ENCODE measurements around the gene ORM2.

ORM2 gene

GRCh38 chr9:114296338-114296737, 33.3 kb upstream of the ORM2 start:
- DNase-seq, result no peak

DNA sequence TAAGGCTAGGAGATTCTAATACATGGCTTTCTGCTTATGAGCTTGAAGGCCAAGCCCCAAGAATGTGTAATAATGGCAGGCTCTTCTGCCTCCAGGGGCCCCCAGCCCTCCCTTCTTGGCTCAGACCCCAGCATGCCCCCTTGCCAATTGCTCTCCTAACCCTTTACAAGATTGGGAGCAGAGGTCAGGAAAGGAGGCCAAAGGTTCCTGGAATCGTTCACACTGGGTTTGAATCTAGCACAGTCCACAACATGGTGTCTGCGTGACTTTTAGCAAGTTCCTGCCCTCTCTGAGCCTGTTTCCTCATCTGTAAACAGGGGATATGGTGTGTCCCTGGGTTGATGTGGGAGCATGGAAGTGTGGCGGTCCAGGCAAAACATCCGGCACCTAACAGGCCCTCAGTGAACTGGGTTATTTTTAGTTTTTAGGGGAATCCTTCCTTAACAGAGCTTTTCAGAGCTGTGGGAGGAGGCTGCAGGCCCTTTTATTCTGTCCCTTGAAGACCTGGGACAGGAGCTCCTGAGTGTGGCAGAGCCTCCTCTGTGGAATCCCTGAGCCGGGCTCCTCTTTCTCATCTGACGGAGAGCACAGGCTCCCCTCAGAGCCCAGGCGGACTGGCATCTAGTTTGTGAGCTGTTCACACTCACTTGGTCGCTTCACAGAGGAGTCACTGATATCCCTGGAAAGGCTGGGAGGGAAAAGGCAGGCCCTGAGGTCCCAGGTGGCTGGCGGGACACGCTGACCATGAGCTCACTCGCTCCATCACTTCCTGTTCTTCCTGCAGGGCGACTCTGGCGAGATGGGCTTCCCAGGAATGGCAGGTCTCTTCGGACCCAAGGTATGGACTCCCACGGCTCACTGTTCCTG, 30.1 kb upstream of the ORM2 start:
- no peak for DNase-seq

DNA sequence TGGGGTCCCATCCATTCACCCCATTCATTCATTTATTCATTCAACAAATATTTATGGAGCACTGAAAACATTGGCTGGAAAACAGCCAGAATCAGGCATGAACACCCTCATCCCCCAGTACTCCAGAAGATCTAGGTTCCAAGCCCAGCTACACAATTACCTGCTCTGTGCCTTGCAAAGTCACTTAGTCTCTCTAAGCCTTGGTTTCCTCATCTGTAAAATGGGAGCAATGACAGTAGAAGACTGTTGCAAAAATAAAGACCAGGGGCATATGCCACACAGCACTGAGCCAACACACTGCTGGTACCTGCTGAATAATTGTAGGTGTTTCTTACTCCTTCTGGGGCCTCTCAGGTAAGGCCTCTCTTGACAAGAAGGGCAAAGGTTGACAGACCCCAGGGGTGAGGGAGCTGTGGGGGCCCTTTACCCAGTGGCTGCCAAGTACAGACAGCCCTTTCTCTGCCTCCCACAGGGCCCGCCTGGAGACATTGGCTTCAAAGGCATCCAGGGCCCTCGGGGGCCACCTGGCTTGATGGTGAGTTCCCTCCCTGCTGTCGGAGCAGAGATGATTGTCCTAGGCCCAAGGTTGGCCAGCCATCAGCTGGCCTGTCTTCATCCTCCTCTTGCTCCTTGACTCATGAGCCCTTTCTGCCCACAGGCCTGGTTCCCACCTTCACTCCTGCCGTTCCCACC, 29.4 kb upstream of the ORM2 start:
- no peak for DNase-seq

DNA sequence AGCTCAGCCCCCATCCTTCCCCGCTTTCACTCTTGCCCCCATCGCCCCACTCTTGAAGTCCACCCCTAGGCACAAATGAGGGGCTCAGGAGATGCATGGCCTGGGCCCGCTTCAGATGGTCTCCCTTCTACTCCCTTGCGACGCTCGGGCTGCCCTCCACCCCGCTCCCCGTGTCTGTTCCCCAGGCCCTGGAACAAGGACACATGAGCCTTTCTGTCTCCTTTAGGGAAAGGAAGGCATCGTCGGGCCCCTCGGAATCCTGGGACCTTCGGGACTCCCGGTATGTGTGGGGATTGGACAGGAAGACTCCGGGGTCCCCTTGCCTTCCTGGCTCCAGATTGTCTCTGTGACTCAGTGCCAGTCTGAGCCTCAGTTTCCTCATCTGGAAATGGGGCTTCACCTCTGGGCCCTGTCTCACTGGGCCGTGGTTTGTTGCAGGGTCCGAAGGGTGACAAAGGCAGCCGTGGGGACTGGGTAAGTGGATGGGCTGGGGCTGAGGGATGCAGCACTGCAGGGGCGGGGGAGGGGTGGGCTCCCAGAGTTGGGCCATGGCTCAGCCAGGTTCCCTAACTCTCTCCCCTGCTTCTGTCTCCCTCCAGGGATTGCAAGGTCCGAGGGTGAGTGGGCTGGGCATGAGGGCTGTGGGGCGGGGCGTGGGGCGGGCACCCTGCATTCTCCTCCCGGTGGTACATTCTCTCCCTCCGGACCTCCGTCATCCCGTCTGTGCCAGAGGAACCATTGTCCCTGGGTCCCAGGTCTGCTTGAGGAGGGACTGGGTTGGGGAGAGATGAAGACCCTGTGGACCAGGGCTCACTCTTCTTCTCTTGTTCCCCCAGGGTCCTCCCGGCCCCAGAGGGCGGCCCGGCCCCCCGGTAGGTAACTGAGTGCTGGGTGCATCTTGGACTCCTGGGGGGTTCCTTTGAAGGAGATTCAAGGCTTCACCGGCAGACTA, 28.5 kb upstream of the ORM2 start:
- no peak for DNase-seq

DNA sequence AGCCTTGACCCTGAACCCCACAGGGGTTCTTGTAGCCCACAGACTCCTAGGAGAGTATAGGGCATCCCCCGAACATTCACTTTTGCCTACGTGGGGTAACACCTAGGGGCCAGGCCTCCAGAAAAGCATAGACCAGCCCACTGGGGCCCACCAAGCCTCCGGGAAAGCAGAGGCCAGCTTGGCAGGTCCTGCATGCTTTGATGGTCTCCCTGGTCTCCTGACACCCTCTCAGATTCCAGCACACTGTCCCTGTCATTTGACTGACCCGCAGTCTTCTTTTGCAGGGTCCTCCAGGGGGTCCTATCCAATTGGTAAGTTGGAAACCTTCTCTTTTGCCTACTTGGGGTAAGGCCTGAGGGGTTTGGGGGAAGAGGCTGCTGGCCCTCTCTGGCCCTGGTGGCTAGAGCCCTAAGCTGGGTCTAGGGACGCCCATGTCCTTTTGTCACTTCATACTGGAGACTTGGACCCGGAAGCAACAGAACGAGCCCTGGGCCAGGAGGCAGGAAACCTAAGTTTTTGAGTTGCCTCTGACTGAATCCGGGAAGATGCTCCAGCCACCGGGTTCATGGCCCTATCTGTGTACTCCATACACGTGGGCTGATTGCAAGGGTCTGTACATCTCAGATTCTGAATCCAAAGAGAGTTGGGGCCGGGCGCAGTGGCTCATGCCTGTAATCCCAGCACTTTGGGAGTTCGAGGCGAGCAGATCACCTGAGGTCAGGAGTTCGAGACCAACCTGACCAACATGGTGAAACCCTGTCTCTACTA, 27.7 kb upstream of the ORM2 start:
- DNase-seq, result no peak

- no peak for DNase-seq
These were observed 26.9 kb upstream of the ORM2 start for GRCh38 chr9:114302727-114303126.

- DNase-seq, result no peak
These were observed 26.1 kb upstream of the ORM2 start for GRCh38 chr9:114303571-114303970.

DNA sequence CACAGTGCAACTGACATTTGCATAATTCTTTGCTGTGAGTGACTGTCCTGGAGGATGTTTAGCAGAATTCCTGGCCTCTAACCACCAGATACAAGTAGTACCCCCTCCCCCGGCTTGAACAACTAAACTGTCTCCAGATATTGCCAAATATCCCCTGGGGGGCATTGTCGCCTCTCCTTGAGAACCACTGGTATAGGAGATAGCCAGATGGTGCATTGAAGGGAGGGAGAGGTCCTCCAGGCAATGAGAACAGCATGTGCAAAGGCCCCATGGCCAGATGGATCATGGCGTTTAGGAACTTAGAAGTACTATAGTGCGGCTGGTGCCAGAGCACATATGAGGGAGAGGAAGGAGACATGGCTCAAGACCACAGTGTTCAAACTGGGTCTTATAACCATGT, 25.7 kb upstream of the ORM2 start:
- DNase-seq, result no peak

DNA sequence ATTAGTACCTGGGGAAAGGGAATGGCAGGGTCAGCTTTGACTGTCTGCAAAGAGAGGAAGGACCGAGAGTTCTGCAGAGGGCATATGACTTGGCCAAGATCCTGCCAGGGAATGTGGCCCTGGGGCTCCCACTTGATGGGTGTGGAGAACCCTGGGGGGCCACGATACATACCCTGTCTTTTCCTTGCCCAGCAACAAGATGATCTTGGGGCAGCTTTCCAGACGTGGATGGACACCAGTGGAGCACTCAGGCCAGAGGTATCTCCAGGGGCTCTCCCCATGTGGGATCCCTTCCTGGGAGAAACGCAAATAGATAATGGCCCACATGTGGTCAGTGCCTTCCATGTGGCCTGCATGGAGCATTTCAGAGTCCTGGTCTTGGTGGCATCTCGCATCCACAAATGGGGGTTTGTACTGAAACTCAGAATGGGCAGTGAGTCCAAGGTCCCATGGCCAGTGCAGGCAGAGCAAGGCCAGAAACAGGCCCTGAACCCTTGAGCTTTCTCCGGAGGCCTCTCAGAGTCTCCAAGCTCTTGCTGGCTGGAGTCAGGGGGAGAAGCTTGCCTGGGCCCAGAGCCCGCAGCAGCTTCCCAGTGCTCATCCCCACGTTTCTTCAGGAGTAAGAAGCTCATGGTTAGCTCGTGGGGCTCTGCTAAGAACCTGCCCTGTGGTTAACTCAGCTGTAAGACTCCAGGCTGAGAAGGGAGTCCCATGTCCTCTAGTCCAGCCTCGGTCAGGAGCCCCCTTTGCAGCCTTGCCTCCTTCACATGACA, 25.1 kb upstream of the ORM2 start:
- DNase-seq, result no peak

- no peak for DNase-seq
These were observed 21.8 kb upstream of the ORM2 start for GRCh38 chr9:114307899-114308267.

GRCh38 chr9:114308361-114308950, 21.2 kb upstream of the ORM2 start:
- no peak for DNase-seq

GRCh38 chr9:114309096-114309495, 20.6 kb upstream of the ORM2 start:
- no peak for DNase-seq

DNA sequence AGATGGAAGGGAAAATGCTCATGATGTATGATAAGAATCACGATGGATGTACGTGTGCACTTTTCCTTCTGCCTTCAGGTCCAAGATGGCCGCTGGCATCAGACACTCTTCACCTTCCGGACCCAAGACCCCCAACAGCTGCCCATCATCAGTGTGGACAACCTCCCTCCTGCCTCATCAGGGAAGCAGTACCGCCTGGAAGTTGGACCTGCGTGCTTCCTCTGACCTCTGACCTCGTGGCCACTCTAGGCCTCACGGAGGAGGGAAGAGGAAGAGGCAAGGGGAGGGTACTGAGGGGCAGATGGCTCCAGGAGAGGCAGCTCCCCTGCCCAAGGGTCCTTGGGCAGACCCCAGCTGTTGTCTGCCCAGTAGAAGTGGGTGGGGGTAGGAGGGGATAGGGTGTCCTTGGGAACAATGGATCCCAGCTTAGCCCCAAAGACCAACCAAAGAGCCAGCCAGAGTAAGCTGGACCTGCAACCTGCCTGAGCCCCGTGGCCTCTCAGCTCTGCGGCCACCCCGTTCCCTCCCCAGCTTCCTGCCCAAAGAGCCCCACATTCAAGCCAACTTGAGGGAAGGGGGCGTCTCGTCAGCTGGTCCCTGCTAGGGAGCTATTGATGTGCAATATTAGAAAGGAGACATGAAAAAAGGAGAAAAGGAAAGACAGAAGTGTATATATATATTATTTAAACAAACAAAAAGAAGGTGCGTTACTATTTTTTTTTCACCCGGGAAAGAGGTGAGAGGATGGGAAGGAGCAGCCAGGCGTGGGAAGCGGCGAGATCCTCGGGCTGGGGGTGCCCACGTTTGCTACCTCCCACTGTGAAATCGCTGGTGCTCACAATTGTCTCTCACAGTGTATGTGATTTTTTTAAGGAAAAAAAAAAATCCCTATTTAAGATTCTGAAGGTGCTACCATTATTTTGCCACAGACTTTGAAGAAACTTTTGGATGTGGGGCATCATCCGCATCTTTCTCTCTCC, 18.9 kb upstream of the ORM2 start:
- DNase-seq, result no peak

DNA sequence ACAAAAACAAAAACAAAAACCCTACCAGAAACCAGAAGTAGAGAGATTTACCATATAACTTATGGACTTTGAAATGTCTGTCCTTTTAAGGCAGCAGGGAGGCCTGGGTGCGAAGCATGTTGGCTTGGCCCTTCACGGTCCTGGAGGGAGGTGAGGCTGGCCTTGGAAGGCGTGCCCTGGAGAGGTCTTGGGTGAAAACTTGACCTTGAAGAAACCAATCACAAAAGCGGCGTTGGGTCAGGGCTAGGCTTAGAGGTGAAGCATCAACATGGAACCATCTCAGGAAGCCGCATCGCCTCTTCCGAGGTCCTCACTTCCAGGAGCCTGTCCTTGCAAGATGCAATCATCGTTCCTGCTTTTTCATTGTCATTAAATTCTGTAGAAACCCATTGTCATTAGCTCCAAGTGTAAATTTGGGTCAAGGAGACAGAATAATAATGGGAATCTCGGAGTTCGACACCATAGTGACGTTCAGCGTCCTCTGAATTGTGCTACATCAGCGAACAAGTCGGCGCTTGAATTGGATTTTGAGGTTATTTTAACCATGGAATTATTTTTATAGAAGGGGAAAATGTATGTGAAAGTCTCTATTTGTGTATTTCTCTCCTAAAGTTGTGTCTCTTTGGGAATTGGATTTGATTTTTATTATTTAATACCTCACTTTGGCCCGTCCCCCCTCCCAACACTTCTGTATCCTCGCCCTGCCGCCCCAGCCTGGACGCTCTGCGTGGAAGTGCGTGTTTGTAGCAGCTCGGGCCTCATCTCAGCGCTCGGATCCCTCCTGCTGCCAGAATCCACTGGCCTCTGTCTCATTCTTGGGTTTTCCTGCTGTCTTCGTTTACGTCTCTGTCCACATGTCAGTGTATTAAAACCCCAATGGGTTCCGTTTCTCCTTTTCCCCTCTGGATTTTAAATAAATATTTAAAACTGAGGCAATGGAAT, 17.8 kb upstream of the ORM2 start:
- DNase-seq, result no peak

- DNase-seq, result no peak
These were observed 17.2 kb upstream of the ORM2 start for GRCh38 chr9:114312513-114312875.

DNA sequence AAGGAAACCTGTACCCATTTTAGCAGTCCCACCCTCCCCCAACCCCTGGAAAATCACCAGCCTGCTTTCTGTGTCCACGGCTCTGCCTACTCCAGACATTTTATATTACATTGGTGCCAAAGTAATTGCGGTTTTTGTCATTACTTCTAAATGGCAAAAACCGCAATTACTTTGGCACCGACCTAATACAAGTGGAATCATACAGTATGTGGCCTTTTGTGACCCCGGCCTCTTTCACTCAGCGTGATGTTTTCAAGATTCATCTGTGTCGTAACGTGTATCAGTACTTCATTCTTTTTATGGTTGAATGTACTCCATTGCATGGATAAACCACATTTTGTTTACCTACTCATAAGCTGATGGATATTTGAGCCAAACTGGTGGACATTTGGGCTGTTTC, 16.5 kb upstream of the ORM2 start:
- DNase-seq, result no peak

DNA sequence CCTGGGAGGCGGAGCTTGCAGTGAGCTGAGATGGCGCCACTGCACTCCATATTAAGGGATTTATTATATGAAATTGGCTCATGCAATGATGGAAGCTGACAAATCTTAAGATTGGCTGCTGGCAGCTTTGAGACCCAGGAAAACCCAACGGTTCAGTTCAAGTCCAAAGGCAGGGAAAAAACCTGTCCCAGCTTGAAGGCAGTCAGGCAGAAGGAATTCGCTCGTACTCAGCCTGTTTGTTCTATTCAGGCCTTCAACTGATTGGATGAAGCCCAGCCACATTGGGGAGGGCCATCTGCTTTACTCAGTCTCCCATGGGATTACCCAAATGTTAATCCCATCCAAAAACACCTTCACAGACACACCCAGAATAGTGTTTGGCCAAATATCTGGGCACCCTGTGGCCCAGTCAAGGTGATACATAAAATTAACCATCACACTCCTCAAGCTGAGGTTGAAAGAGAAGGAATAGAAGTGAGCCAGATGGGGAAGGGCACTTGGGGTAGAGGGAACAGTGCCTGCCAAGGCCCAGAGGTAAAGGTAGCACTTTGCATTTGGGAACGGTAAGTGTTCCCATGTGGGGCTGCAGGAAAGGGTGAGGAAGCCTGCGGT, 15.3 kb upstream of the ORM2 start:
- no peak for DNase-seq
